GM11168 (cell line): ENCODE results near the gene NKAPL.

Experiments
- in situ Hi-C: fragments of 300-500 bp; cut with MboI; formaldehyde crosslinking; loops from one replicate; pipeline ENCODE4 v1.12.0; 2022; ENCODE audit warnings: low sequenced_read_pairs; ENCODE audit not compliant: unreplicated experiment

The NKAPL gene

GRCh38 chr6:28243946-28244345, 15.2 kb upstream of the NKAPL start:
- in situ Hi-C loops, result no loop called here

GRCh38 chr6:28245206-28245941, 13.7 kb upstream of the NKAPL start:
- in situ Hi-C loops, result no loop called here

- in situ Hi-C loops, result no loop called here
These were observed 10.2 kb upstream of the NKAPL start for GRCh38 chr6:28248916-28249315.

GRCh38 chr6:28250747-28251146, 8.3 kb upstream of the NKAPL start:
- in situ Hi-C loops, result no loop called here

GRCh38 chr6:28251661-28252008, 7.5 kb upstream of the NKAPL start:
- in situ Hi-C loops, result no loop called here

- in situ Hi-C loops, result no loop called here
These were observed 6.8 kb upstream of the NKAPL start, which contains the start of gene ZKSCAN4 for GRCh38 chr6:28252009-28252975. ZKSCAN4 (minus strand) TSS chr6:28252269; CDS start chr6:28251980, 289 bp downstream.

- in situ Hi-C loops, result no loop called here
These were observed 5.0 kb upstream of the NKAPL start for GRCh38 chr6:28254121-28254519.

- in situ Hi-C loops, result no loop called here
These were observed 2.1 kb upstream of the NKAPL start for GRCh38 chr6:28257042-28257441.

GRCh38 chr6:28263922-28264321, 4.8 kb downstream of the NKAPL start:
- in situ Hi-C loops, result loop anchor here (10.0 kb wide), 1 partner anchor 91 kb away; no protein-coding TSS in a partner anchor

GRCh38 chr6:28264834-28265401, 5.8 kb downstream of the NKAPL start:
- in situ Hi-C loops, result loop anchor here (10.0 kb wide), 1 partner anchor 90 kb away; no protein-coding TSS in a partner anchor

- in situ Hi-C loops, result loop anchor here (10.0 kb wide), 1 partner anchor 88 kb away; no protein-coding TSS in a partner anchor
These were observed 7.5 kb downstream of the NKAPL start for GRCh38 chr6:28266563-28266961.

- in situ Hi-C loops, result loop anchor here (10.0 kb wide), 1 partner anchor 88 kb away; no protein-coding TSS in a partner anchor
These were observed 8.0 kb downstream of the NKAPL start, which contains the start of gene ZSCAN26 for GRCh38 chr6:28266962-28267694. ZSCAN26 (plus strand) TSS chr6:28267143; CDS start chr6:28271920, 4,777 bp downstream.

- in situ Hi-C loops, result loop anchor here (10.0 kb wide), 1 partner anchor 87 kb away; no protein-coding TSS in a partner anchor
These were observed 8.6 kb downstream of the NKAPL start for GRCh38 chr6:28267695-28268059.

- in situ Hi-C loops, result loop anchor here (10.0 kb wide), 1 partner anchor 85 kb away; no protein-coding TSS in a partner anchor
These were observed 10.4 kb downstream of the NKAPL start for GRCh38 chr6:28269492-28269891.

GRCh38 chr6:28274888-28275287, 15.8 kb downstream of the NKAPL start:
- in situ Hi-C loops, result no loop called here

GRCh38 chr6:28277746-28278145, 18.6 kb downstream of the NKAPL start:
- in situ Hi-C loops, result no loop called here

GRCh38 chr6:28280595-28281287, 21.6 kb downstream of the NKAPL start:
- in situ Hi-C loops, result no loop called here

GRCh38 chr6:28281288-28282064, 22.4 kb downstream of the NKAPL start, which contains the start of gene PGBD1:
PGBD1 (plus strand) TSS chr6:28281572; CDS start chr6:28283814, 2,242 bp downstream.
- in situ Hi-C loops, result no loop called here
